Activated CD4-positive, alpha-beta T cell treated with anti-CD3 and anti-CD28 coated beads, Interleukin-2, amount 50 U/mL, for 24 hours (primary cell): ENCODE data around the gene CEP350.
"Not testable (repeated sequence)": the region's sequence is repeated elsewhere in the genome, so short reads cannot be mapped to it uniquely, and the experiment has no call there.

Experiments used
- DNase-seq, 2 donors: peaks; one replicate each; pipeline ENCODE4 v3.0.0-alpha.2; 2020; ENCODE audit warnings: low read depth in 1 of 2, low spot score in 1 of 2

Gene CEP350

GRCh38 chr1:179990847-179991246 is 36.2 kb downstream of the CEP350 start:
- DNase-seq, result no peak

DNA sequence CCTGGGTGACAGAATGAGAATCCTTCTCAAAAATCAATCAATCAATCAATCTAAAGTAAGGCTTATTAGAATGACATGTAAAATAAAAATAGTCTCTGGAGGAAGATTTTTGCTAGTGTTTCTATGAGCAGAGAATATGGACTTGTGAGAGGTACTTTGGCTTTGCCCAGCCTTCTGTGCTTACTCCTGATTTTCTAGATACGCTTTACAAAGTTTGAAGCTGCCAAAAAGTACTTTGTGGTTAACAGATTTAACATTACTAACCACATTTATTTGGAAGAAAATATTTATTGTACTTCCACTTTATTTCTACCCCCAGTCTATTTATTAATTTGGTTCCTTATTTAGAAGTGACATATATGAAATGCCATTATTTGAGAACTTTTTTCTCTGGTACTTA is 41.0 kb downstream of the CEP350 start:
- DNase-seq, result no peak

DNA sequence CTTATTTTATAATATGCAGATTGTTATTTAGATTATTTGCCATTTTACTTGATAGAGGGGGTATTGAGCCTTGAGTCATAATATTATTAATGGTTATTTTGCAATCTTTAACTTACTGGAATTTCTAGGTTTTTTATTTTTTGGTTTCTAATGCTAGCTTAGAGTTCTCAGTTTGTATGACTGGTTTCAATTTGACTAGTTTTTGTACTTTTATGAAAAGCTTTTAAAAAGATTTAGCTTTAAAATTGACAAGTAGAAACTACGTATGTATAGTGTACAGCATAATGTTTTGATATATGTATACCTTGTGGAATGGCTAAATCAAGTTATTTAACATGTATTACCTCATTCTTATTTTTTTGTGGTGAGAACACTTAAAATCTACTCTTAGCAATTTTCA is 41.5 kb downstream of the CEP350 start:
- DNase-seq, result no peak

- no peak for DNase-seq
Measured at GRCh38 chr1:180000575-180000974, 46.0 kb downstream of the CEP350 start.

GRCh38 chr1:180002437-180002836 is 47.8 kb downstream of the CEP350 start:
- DNase-seq, result no peak

DNA sequence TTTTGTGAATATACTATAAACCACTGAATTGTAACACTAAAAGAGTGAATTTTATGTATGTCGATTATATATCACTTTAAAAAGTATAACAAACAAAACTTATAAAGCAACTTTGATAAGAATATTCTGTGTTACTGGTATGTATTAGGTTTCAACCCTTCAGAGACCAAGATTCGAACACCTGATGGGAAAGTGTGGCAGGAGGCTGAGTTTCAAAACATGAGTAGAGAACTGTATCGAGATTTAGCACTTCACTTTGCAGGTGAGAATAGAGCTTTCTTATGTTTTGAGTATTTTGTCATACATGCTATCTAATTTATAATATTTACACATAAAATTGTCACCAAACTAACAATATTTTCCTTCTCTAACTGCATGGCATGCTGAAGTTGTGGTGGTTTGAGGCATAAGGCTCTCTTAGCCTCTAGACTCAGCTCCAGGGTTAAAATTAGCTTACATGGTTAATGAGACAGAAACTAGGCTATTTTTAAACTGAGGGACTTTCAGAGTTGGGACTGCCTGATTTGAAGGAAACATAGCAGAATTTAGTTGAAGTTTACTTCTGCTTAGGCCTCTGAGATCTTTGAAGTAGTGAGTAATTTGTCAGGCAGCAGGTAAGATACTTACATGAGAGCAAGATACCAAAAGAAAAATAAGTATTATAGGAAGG is 48.6 kb downstream of the CEP350 start:
- DNase-seq, result no peak

- DNase-seq, result not testable (repeated sequence)
Measured at GRCh38 chr1:180006762-180007161, 52.2 kb downstream of the CEP350 start.

DNA sequence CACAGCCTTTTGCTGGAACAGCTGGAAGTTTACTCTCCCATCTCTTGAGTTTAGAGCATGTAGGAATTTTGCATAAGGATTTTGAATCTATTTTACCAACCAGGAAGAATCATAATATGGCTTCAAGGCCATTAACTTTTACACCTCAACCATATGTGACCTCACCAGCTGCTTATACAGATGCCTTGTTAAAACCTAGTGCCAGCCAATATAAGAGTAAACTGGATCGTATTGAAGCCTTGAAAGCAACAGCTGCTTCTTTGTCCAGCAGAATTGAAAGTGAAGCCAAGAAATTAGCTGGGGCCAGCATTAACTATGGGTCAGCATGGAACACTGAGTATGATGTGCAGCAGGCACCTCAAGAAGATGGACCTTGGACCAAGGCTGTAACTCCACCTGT is 65.4 kb downstream of the CEP350 start:
- no peak for DNase-seq

DNA sequence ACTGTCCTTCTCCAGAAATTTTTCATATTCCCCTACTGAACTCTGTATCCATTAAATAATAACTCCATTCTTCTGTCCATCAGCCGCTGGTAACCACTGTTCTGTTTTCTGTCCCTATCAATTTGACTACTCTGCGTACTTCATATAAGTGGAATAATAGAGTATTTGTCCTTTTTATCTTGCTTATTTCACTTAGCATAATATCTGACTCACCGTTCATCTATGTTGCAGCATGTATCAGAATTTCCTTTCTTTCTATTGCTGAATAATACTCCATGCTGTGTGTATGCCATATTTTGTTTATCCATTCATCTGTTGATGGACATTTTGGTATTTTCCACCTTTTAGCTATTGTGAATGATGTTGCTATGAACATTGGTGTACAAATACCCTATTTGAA is 71.9 kb downstream of the CEP350 start:
- DNase-seq, result no peak

DNA sequence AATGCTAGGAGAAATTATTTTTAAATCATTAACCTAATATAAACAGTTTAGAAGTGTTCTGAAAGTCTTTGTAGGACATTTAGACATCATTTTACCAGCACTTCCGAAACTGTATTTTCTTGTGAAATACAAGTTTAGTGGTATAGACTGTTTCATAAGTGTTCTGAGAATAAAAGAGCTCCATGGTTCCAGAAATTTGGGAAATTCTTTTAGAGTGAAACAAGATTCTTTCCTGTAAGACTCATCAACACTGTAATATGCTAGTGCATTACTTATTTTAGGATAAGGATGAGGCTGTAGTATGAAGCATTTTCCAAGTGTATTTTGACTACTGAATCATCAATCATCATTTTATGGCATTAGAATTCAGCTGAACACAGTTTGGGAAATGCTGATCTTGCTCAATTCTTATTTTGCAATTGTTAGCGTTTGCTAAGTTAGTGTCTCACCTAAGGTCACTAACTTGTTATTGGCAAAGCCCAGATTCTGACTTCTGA is 73.4 kb downstream of the CEP350 start:
- no peak for DNase-seq

GRCh38 chr1:180028864-180029263 is 74.3 kb downstream of the CEP350 start:
- DNase-seq, result no peak

- no peak for DNase-seq
Measured at GRCh38 chr1:180029524-180030135, 75.0 kb downstream of the CEP350 start.

- DNase-seq, result no peak
Measured at GRCh38 chr1:180031664-180032063, 77.1 kb downstream of the CEP350 start.

- no peak for DNase-seq
Measured at GRCh38 chr1:180033390-180033789, 78.8 kb downstream of the CEP350 start.

DNA sequence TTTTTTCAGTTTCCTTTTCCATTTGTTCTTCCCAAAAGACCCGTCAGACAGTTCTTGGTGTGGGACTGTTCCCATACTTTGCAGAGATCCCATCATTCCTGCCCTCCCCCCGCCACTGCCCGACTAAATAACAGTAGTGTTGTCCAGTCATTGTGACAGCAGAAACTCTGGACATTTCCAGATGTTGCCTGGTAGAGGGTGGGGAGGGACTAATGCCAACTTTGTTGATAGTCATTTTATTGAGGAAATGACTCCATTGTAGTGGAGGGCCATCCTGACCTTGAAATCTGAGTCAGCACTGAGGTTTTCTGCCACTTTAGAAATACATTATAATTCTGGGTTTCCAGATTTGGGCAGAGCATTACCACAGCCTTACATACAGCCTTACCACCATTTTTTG is 85.4 kb downstream of the CEP350 start:
- DNase-seq, result no peak

DNA sequence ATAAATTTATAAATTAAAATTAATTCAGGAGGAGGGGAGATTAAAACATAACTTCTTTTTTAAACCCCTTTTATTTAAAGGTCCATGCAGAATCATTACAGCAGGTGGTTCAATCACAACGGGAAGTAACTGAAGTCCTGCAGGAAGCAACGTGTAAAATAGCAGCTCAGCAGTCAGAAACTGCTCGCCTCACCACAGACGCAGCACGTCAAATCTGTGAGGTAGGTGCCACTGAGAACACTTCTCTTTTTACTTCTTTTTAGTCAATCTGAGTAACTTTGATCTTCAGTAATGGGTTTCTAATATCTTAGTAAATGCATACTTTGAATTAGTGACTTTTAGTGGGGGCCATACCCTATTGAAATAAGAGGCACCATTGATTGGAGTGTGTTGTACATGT is 87.0 kb downstream of the CEP350 start:
- no peak for DNase-seq

DNA sequence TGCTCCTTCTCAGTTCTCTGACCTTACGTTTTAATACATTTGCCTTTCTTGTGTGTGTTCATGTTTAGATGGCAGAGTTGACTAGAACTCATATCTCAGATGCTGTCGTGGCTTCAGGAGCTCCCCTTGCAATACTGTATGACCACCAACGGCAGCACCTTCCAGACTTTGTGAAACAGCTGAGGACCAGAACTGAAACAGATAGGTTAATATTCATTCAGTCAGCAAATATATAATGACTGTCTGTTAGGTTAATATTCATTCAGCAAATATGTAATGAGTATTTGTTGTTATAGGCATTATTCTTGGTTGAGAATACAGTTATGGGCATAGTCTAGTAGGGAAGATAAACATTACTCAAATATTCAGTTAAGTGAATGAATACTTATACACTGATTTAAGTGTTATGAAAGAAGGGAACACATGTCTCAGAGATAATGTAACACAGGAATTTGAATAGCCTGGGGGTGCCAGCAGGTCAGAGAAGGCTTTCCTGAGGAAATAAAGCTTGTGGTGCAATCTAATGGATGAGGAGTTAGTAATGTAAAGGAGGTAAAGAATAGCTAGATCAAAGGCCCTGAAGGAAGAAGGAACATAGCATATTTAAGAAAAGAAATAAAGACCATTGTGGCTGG is 88.5 kb downstream of the CEP350 start:
- no peak for DNase-seq

GRCh38 chr1:180043785-180044184 is 89.2 kb downstream of the CEP350 start:
- no peak for DNase-seq

GRCh38 chr1:180046674-180047073 is 92.1 kb downstream of the CEP350 start:
- DNase-seq, result no peak

DNA sequence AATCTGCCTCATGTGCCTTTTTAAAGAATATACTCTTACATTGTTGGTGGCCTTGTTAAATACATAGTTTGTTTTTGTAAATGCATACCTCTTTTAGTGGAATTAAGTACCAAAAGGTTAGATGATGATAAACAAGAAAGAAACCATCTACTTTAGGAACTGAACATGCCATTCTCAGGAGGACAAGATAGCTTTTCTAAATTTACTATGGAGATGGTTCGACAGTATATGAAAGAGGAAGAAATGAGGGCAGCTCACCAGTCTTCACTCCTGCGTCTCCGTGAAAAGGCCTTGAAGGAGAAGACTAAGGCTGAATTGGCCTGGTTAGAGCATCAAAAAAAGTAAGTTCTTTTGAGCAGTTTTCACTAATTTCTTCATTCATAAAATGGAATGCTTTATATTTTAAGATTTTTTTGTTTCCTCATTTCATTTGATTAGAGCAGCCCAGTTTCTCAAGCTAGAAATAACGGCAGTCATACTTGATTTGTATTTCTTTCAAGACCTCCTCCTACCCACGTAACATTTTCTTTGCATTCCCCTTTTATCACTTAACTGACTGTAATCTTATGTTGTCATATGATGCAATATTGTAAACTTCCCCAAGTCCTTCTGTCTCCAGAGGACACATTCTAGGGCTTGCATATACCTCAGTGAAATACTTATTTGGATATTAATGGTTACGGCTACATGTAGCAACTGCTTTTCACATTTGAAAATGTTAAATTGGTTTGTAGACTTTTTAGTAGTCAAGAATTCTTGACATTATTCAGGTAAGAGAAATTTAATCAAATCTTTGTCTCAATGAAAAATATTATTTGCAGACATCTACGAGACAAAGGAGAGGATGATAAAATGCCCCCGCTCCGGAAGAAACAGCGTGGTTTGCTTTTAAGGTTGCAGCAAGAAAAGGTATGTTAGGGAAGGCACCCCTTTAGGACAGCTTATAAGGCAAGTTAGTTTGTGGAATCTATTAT is 99.3 kb downstream of the CEP350 start:
- no peak for DNase-seq

DNA sequence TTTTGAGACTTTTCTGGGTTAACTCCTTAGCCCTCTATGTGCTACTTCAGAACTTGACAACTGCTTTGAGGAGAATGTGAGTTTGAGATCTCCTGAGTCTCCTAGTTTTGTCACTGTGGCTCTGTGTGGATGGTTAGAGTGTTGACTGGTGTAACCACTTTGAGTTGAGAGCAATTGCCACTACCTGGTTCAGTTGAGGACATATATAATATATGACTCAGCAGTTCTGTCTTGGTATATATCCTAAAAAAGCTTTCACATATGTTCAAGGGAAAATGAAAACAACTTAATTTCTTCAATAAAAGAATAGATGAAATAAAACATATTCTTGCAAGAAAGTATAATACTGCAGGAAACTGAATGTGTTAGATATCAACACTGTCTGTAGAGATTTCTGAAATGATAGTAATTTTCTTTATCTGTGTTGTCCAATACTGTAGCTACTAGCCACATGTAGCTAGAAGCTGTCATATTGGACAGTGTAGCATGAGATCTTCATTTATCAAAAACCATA is 103.3 kb downstream of the CEP350 start:
- no peak for DNase-seq
